Nucleus accumbens (tissue), 56 donors: ENCODE data around the gene URB1.
"Not testable (repeated sequence)": the region's sequence is repeated elsewhere in the genome, so short reads cannot be mapped to it uniquely, and the experiment has no call there.

ENCODE experiments used
- DNase-seq, 56 donors: peaks; one replicate each; lab custom pipeline; 2025; lab: John Stamatoyannopoulos, UW

URB1 gene

GRCh38 chr21:32392880-32393676 is at the start of gene URB1:
URB1 (minus strand) TSS chr21:32393012; CDS start chr21:32392910, 102 bp downstream.
- peak; percentile 44 to 98 (median 90) for DNase-seq

DNA sequence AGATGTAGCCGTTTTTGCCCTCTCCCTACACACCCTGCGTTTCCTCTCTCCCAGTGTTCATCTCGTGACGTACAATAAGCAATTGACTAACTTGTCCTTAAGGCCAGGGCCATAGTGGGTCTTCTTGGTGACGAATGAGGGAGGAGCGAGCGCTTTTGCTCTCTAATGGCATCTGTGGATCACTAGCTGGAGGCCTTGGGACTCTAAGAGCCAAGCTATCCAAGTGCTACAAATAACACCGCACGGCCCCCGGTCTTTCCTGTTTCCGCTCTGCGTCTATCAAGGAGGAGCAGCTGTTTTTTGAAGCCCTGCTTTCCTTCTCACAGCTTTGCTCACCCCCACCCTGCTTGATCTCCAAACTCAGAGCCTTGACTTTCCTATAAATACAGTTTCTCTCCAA is 44.9 kb upstream of the URB1 start:
- no peak for DNase-seq

DNA sequence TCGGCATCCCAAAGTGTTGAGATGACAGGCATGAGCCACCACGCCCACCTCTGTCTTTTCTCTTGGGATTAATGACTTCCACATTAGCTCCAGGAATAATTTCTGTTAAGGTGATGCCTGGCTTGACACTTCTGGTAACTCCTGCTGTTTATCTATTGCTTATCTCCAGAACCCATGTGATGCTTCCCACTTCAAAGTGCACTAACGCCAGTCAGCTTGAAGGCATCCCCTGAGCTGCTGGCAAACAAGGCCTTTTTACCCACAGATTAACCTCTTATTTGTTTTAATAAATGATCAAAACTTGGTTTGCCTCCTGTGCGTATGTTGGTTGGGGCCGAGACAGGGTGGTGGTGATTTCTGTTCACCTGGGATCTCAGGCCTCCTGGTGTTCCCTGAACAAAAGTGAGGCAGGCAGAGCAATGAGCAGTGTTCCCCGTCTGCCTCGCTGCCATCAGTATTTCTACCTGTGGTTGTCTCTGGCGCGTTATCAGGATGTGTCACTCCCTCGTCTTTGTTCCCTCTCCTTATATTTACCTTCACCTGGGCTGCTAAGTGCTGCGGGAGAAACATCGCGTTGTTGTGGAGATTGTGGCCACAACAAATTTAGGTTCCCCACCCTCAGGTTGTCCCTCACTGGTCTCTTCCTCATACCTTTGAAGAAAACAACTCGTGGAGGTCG is 40.3 kb upstream of the URB1 start:
- DNase-seq: not testable (repeated sequence)

DNA sequence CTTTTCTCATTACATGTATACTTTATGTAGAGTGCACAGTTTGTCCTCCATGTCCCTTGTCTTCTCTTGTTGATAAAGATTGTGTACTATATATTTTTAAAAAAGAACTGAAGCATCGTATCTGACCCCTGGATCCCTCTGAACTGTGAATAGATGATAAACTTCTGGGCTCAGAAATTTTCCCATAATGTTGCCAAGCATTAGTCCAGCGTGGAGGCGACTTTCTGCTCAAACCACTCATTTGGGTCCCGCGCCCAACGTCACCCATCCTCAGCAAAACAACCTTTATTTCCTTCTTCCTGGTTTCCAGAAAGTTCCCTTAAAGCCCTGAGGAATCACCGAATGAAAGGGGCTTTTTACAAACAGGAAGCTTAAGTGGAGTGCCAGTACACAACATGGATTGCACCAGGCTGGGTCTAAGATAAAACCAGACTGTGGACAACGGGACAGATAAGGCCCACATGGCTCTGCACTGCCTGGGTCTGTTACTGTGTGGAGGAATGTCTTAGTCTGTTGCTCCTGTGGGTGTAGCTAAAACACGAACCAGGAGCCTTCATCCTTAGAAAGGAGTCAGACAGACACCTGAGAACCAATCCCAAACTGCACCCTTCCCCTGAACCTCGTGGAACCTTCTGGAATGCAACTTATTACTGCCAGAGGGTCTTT is 35.3 kb upstream of the URB1 start:
- no peak for DNase-seq

DNA sequence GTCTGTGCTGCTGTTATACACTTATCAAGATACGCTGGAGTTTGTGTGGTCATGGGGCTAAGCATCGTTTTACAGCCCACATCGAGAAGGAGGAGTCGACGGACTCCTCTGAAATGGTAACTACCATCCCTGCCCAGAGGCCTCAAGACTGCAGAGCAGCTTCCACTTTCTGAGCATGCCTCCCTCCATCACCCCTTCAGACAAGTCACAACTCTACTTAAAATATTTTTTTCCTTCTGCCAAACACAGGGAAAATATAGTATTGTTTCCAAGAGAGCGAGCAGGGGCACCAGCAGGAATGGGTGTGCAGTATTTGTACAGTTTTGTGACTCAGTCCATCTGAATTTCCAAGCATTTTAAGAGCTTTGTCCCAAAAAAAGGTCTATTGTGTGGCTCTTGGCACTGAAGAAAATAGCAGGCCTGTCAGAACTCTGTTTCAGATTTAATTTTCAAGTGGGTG is 33.8 kb upstream of the URB1 start:
- DNase-seq: peak in 27 of 56 donors; percentile 9 to 64 (median 35)

GRCh38 chr21:32426066-32426465 is 33.3 kb upstream of the URB1 start:
- DNase-seq: no peak

DNA sequence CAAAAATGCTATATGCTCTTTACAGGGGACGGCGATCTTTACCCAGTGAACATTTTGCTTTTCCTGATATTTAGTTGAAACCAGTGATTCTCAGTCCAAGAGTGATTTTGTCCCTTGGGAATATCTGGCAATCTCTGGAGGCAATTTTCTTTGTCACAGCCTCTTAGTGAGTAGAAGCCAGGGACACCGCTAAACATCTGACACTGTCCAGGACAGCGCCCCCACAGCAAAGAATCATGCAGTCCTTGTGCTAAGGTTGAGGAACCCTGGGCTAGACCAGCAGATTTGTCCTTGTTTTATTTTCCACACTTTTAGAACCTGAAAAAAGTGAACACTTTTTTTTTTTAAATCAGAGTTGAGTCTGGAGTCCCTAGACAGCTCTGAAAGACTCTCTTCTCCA is 32.8 kb upstream of the URB1 start:
- peak in 3 of 56 donors; percentile 5 to 13 (median 8) for DNase-seq

DNA sequence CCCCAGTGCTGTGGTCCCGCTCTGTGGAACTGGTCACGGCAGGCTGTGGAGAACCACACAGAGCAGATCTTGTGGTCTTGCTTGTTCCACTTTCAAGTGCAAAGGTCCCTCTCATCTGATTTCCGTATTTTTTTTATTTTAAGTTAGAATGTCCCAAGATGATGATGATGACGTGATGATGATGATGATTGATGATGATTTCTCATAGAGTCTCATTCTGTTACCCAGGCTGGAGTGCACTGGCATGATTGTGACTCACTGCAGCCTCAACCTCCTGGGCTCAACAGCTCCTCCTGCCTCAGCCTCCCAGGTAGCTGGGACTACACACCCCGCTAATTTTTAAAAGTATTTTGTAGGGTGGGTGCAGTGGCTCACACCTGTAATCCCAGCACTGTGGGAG is 31.9 kb upstream of the URB1 start:
- DNase-seq: no peak

GRCh38 chr21:32424191-32424535 is 31.4 kb upstream of the URB1 start:
- DNase-seq: no peak

GRCh38 chr21:32423320-32424190 is 30.7 kb upstream of the URB1 start:
- DNase-seq: no peak

GRCh38 chr21:32422064-32422463 is 29.3 kb upstream of the URB1 start:
- DNase-seq: no peak

DNA sequence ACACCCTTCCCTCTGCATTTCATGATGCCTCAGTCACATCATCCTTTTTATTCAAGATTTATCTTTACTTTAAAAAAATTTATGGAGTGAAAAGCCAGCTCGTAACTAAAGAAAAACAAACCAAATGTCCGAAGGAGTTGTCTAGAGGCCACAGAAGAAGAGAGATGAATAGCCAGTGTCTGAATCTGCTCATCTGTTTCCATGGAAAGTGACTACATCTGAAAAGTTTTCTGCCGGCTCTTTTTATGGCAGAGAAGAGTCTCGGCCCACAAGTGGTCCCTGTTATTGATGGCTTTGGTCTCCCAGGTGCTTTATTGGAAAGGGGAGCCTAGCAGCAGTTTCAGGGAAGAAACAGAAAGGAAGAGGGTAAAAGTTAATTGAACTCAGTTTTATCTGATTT is 25.3 kb upstream of the URB1 start:
- no peak for DNase-seq

- DNase-seq: peak in 1 of 56 donors; percentile 3
Observed at GRCh38 chr21:32415451-32416398, 22.9 kb upstream of the URB1 start.

GRCh38 chr21:32414579-32415358 is 22.0 kb upstream of the URB1 start:
- DNase-seq: peak in 29 of 56 donors; percentile 4 to 62 (median 17)

DNA sequence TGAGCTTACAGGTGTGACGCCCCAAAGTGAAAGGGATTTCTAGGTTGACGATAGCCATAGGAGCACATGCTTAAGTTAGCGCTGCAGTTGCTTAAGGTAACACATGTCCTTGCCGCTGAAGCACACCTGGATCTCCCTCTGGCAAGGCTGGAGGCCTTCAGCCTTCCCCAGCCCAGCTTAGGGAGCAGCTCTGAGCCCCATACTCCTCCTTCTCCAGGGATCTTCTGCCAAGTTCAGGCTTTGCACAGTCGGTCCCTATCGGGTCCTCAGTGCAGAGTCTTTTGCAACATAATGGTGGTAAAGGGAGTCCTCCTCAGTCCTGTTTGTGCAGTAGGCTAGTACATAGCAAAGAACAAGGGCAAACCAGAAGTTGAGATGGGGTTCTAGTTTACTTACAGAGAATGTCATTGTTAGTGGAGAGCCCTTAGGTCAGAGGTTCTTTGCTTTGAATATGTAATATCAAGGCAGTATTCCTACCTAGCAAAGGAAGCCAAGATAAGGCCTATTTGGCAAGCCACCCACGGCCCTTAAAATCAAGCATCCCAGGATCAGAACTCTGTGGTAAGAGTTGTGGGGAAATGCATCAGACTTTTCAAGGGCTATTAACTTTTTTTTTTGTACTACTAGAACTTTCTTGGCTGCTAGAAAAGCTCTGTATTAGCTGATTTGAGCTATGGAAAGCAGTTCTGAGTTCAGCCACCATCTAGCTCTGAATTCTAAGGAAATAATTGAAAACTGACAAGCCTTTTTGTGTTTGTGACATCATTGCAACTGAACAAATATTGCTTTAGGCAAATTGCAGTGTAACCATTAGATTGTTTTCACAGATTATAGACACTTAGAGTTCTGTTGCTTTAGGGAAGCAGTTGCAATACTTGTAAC is 21.1 kb upstream of the URB1 start:
- peak in 13 of 56 donors; percentile 6 to 64 (median 20) for DNase-seq

- peak in 21 of 56 donors; percentile 28 to 58 (median 40) for DNase-seq
Observed at GRCh38 chr21:32413015-32413504, 20.2 kb upstream of the URB1 start.
